ENCODE results near the gene OTOGL.
"Not testable (repeated sequence)": the region's sequence is repeated elsewhere in the genome, so short reads cannot be mapped to it uniquely, and the experiment has no call there.

Gene OTOGL

DNA sequence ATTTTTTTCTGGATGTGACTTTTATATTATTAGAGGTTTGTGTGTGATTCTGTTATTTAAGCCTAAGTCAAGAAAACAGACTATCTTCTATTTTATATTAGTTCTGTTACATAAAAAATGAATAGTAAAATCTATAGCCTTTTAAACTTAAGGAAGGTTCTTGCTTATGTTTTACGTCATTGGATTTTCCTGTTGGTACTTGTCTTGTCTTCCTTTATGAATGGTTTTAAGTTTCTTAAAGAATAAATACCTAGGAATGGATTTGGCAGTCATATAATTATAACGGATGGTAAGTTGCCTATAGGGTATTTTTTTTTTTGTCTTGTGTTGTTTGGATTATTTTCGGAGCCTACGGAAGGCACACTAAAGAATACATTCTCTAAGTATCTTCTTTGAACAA lies 182.9 kb downstream of the OTOGL start:
- no peak for DNase-seq

- DNase-seq = no peak
Observed at GRCh38 chr12:80282761-80283160, 183.4 kb downstream of the OTOGL start.

GRCh38 chr12:80291108-80291754 lies 191.9 kb downstream of the OTOGL start:
- no peak for DNase-seq

GRCh38 chr12:80293347-80293746 lies 194.0 kb downstream of the OTOGL start:
- DNase-seq = no peak

DNA sequence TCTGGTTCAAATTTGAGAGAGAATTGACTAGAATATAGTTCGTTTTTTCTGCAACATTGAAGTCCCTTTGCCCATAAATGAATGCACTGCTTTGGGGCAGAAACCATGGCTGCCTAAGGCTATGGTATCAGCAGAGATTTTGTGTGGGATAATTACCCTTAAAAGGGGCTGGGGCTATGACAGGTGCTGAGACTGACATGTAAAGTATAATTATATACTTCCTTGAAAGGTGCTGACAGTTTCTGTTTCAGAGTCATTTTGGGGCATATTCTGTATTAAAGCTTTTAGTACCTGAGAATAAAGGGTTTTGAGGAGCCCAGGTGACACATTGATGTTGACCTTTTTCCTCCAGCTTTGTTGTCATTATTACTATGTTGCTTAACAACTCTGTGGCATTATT lies 194.4 kb downstream of the OTOGL start:
- no peak for DNase-seq

DNA sequence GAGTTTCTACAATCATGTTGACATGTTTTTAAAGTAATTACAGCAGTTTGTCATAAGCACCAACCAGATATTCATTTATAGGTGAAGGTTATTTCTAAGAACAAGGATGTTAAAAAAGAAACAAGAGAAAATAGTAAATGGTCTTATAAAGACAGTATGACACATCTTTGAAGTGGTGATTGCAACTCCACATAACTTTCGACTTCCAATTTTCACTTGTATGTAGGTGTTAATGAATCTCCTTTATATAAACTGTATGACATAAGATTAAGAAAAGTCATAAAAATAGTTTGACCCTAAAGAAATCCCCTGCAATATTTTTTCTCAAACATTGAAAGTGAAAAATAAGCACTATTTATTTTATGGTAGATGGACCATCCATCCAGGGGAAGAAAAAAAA lies 199.9 kb downstream of the OTOGL start:
- DNase-seq = no peak

DNA sequence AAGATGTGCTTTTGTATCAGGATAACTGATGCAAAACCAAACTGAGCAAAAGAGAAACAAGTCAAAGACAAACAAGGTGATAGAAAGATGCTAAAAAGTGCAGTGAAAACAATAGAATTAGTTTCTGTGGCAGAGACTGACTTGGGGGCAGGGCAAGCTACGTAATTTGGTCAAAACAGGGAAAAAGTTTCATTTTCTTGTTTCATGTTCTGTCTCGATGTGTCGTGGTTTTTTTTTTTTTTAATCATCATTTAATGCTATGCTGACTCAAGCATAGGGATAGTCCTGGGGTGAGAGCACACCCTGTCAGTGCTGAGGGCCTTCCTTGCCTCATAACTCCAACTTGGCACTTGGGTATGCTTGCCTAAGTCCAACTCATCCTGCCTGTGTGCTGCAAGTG lies 200.6 kb downstream of the OTOGL start:
- peak; percentile 17 for DNase-seq

- DNase-seq = not testable (repeated sequence)
Observed at GRCh38 chr12:80307436-80307835, 208.1 kb downstream of the OTOGL start.

DNA sequence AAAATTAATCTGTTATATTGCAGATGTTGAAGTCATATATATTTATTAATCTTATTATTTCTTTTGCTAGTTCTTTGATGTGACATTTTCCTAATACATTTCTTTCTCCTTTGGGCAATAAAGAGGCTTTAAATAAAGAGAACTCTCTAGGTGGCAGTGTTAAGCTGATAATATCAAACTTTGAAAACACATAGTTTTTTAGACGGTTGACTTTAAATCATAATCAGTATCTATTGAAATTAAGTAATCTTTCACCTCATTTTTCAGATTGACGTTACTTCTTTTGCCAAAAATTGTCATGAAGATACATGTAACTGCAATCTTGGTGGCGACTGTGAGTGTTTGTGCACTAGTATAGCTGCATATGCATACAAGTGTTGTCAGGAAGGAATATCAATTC lies 213.9 kb downstream of the OTOGL start:
- no peak for DNase-seq

- no peak for DNase-seq
Observed at GRCh38 chr12:80314741-80315140, 215.4 kb downstream of the OTOGL start.

GRCh38 chr12:80316222-80316621 lies 216.9 kb downstream of the OTOGL start:
- no peak for DNase-seq

GRCh38 chr12:80317307-80317706 lies 218.0 kb downstream of the OTOGL start:
- no peak for DNase-seq

GRCh38 chr12:80317899-80318298 lies 218.6 kb downstream of the OTOGL start:
- DNase-seq = no peak

- DNase-seq = no peak
Observed at GRCh38 chr12:80320121-80320678, 220.9 kb downstream of the OTOGL start.

DNA sequence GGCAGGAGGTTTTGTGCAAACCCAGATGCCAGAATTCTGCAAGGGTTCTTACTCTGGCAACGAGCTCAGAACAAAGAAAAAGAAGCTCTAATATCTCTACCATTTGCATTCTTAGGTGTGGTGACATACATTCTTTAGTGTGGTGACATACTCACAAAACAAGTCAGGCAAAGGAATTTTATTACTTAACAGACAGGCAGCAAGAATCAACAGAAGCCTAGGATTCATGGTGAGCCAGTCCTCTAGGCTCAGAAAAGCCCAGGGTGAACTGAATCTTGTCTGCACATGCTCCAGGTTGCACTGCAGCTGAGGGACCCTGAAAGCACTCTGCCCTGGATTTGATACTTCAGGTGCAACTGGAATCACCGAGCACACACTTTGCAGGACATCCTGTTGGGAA lies 222.3 kb downstream of the OTOGL start:
- no peak for DNase-seq

DNA sequence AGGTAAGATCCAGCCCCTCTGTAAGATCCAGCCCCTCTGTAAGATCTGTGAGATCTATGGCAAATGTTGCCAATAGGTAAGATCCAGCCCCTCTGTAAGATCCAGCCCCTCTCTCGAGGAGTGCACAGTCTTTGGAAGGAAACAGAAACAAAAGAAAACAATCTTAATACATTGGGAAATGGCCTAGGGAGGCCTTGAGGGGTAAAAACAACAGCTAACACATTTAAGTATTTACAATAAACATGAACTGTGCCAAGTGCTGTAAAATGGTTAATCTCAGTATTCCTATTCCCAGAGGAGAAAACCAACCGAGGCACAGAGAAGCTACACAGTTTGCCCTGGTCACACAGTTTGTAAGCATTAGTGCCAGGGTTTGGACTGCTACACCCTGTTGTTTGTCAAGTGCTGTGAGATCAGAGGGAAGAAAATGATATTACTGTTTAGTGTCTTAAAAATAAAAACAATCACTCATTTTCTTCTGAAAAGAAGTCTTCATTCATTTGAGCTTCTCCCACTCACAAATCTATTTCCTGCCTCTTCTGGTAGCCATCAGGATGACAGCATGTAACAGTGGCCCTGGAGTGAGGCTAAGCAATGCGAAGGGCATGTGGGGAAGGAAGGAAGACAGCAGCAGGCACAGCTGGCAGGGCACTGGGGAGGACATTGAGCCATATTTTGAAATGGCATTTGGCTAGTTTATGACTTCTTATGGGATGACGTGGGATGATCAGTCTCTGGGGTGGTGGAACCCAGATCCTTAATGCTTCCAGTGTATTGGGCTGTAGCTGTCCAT lies 226.0 kb downstream of the OTOGL start:
- no peak for DNase-seq

GRCh38 chr12:80332827-80333226 lies 233.5 kb downstream of the OTOGL start:
- DNase-seq = no peak

- DNase-seq = no peak
Observed at GRCh38 chr12:80352474-80352873, 253.1 kb downstream of the OTOGL start.

- no peak for DNase-seq
Observed at GRCh38 chr12:80353254-80353653, 253.9 kb downstream of the OTOGL start.

DNA sequence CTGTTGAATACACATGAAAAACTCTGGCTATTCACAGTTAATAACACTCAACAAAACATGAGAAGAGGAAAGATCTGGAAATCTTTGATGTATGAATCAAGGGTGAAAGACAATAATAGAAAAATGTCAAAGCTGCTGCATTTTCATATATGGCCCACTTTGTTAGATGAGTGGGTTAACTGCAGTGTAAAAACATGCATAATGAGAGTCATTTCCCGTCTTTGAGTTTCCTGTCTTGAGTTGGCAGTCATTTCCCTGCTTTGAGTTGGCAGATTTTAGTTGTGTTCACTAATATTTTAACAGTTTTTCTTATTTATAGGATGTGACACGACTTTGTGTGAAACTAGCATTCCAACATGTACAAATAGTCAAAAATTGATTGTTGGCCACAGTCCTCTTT lies 256.8 kb downstream of the OTOGL start:
- DNase-seq = peak; percentile 56

- DNase-seq = no peak
Observed at GRCh38 chr12:80359703-80360102, 260.4 kb downstream of the OTOGL start.

- no peak for DNase-seq
Observed at GRCh38 chr12:80364056-80364455, 264.7 kb downstream of the OTOGL start.

GRCh38 chr12:80373666-80374065 lies 274.3 kb downstream of the OTOGL start:
- no peak for DNase-seq

- no peak for DNase-seq
Observed at GRCh38 chr12:80374615-80375014, 275.3 kb downstream of the OTOGL start.

Measured in activated CD4-positive, alpha-beta T cell treated with anti-CD3 and anti-CD28 coated beads, Interleukin-2, amount 50 U/mL, for 16 hours (primary cell).